ENCODE data around the gene MVK. TPM values are rescaled to one million over a fixed set of nuclear protein-coding genes. Genes with fewer than 3 reads are reported as not detected.

Gene MVK
- total and polyA plus RNA-seq, 7 donors, result 9.1 to 40.8 (median 13.8) TPM

DNA sequence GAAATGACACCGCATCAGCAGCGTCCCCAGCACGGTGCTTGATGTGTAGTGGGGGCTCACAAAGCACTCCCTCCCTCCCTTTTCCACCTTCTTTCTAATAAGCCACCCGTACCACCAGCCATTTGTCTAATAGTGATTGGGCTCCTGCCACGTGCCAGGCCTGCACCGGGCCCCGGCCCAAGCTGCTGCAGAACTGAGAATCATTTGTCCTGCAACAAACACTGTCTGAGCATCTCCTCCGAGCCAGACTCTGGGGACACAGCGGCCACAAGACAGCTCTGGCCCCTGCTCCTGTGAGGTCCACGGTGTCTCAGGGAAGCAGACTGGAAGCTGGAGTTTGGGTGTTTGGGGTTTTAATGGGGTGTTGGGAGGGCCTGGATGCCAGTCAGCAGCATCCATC is 43.9 kb downstream of the MVK start:
- 75 to 79% methylated on average over 10 of the region's 10 CpGs for WGBS, 2 donors

DNA sequence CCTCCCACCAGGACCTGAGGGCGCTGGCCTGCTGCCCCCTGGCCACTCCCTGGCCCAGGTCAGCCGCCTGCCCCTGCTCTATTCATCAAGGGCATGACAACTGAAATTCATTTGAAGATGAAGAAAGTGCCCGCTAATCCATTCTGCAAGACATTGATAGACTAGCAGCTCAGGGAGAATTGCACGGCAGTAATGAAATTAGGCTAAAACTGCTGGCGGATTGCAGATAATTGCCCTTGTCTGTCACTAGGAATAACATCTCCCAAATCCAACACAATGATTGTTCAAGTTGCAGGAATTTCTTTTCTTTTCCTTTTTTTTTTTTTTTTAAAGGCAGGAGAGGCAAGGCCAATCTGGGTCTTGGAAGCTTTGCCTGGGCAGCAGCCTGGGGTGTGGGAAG is 44.5 kb downstream of the MVK start:
- intact Hi-C loops (cut with DNase I), result no loop called here
- Histone ChIP-seq H3K36me3 (no peaks in the 10 kb centered on the region), H3K9me3 (no peaks in the 10 kb centered on the region), H3K4me3 (no peak overlapping the region), H3K4me1 (no peaks in the 10 kb centered on the region), H3K27me3 (peaks cover 0 to 12% (median 3%) of the 10 kb centered on the region in 3 donors), H3K27ac (no peak overlapping the region)
- DNase-seq, result no peak
- TF ChIP-seq POLR2AphosphoS5 (IDR thresholded peaks at IDR 0.05), result no peak
- TF ChIP-seq, protein P1, sequence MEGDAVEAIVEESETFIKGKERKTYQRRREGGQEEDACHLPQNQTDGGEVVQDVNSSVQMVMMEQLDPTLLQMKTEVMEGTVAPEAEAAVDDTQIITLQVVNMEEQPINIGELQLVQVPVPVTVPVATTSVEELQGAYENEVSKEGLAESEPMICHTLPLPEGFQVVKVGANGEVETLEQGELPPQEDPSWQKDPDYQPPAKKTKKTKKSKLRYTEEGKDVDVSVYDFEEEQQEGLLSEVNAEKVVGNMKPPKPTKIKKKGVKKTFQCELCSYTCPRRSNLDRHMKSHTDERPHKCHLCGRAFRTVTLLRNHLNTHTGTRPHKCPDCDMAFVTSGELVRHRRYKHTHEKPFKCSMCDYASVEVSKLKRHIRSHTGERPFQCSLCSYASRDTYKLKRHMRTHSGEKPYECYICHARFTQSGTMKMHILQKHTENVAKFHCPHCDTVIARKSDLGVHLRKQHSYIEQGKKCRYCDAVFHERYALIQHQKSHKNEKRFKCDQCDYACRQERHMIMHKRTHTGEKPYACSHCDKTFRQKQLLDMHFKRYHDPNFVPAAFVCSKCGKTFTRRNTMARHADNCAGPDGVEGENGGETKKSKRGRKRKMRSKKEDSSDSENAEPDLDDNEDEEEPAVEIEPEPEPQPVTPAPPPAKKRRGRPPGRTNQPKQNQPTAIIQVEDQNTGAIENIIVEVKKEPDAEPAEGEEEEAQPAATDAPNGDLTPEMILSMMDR (IDR thresholded peaks at IDR 0.05), result no peak
- TF ChIP-seq POLR2A (IDR thresholded peaks at IDR 0.05), result no peak
- TF ChIP-seq EP300 (IDR thresholded peaks at IDR 0.05), result no peak
- 85 to 88% methylated on average over 5 of the region's 5 CpGs for WGBS, 2 donors

More for the DNA sequence above, 43.9 kb downstream of the MVK start:
- Histone ChIP-seq H3K27me3 (peaks cover 0 to 17% (median 9%) of the 10 kb centered on the region in 3 donors), H3K4me3 (no peak overlapping the region), H3K36me3 (no peaks in the 10 kb centered on the region), H3K27ac (no peak overlapping the region), H3K4me1 (no peaks in the 10 kb centered on the region), H3K9me3 (no peaks in the 10 kb centered on the region)
- TF ChIP-seq POLR2A (IDR thresholded peaks at IDR 0.05) (no peak), EP300 (IDR thresholded peaks at IDR 0.05) (no peak)
- intact Hi-C loops (cut with DNase I), result no loop called here
- DNase-seq, result no peak

DNA sequence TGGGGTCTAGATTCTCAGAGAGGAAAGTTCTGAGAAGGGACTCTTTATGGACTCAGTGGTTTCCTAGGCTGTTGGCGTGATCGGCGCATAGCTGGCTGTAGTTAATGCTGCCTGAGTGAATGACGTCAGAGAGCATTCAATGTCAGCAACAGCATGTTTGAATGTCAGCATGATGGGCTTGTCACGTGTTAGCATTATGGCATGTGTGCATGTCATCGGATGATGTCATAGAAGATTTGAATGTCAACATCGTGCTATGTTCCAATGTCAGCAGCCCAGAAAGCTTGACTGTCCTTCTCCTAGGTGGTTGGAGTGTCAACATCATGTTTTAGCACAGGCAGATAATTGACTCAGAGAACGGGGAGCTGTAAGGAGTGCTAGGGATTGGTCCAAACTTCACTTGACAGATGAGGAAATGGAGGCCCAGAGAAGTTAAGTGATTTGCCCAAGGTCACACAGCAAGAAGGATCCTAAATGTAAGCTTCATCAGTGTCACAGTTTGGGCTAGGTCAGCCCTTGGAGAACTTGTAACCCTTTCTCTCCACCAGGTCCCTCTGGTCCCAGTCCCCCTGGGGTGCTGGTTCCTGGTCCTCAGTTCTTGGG is 45.5 kb downstream of the MVK start:
- WGBS, 2 donors, result 87 to 90% methylated on average over 8 of the region's 8 CpGs
- no peaks in the 10 kb centered on the region for H3K4me1 ChIP-seq
- no peak for DNase-seq
- H3K27me3 ChIP-seq, result peaks cover 0 to 10% (median 0%) of the 10 kb centered on the region in 3 donors
- no peak overlapping the region for H3K4me3 ChIP-seq
- no peaks in the 10 kb centered on the region for H3K9me3 ChIP-seq
- no peak overlapping the region for H3K27ac ChIP-seq
- intact Hi-C loops (cut with DNase I), result no loop called here
- H3K36me3 ChIP-seq, result no peaks in the 10 kb centered on the region
- TF ChIP-seq, protein P1 (IDR thresholded peaks at IDR 0.05), result no peak
- TF ChIP-seq POLR2A (IDR thresholded peaks at IDR 0.05), result no peak
- no peak for TF ChIP-seq EP300 (IDR thresholded peaks at IDR 0.05)
- TF ChIP-seq POLR2AphosphoS5 (IDR thresholded peaks at IDR 0.05), result no peak

DNA sequence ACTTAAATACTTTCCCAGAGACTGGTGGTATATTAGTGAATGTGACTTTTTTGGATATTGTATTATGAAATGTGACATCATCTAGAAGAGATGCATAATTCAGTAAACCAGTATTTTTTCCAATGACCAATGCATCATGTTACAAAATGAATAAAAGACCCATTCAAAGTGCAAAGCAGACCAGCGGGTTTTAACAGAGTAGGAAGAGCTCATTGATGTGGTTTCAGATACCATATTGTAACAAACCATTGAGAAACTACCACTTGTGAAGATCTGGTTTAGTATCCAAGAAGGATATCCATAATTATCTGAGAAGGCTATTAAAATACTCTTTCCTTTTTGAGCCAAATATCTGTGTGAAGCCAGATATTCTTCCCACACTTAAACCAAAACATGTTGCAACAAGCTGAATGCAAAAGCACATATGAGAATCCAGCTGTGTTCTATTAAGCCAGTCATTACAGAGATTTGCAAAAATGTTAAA is 47.7 kb downstream of the MVK start:
- no peaks in the 10 kb centered on the region for H3K9me3 ChIP-seq
- no peak overlapping the region for H3K27ac ChIP-seq
- H3K4me3 ChIP-seq, result no peak overlapping the region
- no peaks in the 10 kb centered on the region for H3K36me3 ChIP-seq
- H3K4me1 ChIP-seq, result no peaks in the 10 kb centered on the region
- H3K27me3 ChIP-seq, result peaks cover 0 to 5% (median 3%) of the 10 kb centered on the region in 3 donors
- 64 to 68% methylated on average over 1 of the region's 1 CpG for WGBS, 2 donors
- intact Hi-C loops (cut with DNase I), result no loop called here
- DNase-seq, result no peak
- TF ChIP-seq POLR2AphosphoS5 (IDR thresholded peaks at IDR 0.05), result no peak
- TF ChIP-seq, protein P1 (IDR thresholded peaks at IDR 0.05), result no peak
- TF ChIP-seq EP300 (IDR thresholded peaks at IDR 0.05), result no peak
- no peak for TF ChIP-seq POLR2A (IDR thresholded peaks at IDR 0.05)

DNA sequence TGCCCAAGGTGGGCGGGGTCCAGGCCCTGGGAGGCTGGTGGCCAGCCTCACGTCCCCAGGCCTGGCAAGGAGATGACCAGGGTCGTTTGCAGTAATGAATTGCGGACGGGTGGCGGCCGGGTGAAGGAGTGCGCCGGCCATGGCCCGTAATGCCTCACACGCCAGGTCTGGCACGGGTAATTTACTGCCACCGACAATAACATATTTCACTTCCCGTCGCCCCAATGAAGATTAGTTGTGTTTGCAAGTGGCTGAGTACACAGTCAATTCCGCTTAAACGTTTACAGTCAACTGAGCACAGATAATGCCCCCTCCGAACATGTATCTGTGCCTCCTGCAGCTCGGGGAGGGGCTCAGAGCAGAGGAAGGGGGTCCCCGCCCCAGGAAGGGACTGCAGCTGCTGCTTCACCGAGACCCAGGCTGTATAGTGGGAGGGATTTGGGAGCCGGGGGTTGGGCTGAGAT is 48.3 kb downstream of the MVK start:
- no peak overlapping the region for H3K27ac ChIP-seq
- 3 to 14% methylated on average over 22 of the region's 22 CpGs for WGBS, 2 donors

More for the DNA sequence above, 48.3 kb downstream of the MVK start:
- Histone ChIP-seq H3K9me3 (no peaks in the 10 kb centered on the region), H3K27me3 (peaks cover 0 to 7% (median 5%) of the 10 kb centered on the region in 3 donors), H3K4me1 (no peaks in the 10 kb centered on the region), H3K36me3 (no peaks in the 10 kb centered on the region), H3K4me3 (no peak overlapping the region)
- no peak for DNase-seq
- intact Hi-C loops (cut with DNase I), result no loop called here
- TF ChIP-seq EP300 (IDR thresholded peaks at IDR 0.05), result no peak
- no peak for TF ChIP-seq POLR2AphosphoS5 (IDR thresholded peaks at IDR 0.05)
